Stromal cell of bone marrow (primary cell): ENCODE results near the gene WWC1.

Source experiments
- DNase-seq: peaks from one replicate; pipeline ENCODE4 v3.0.0-alpha.2; 2012; ENCODE audit warnings: low read depth

WWC1 gene

DNA sequence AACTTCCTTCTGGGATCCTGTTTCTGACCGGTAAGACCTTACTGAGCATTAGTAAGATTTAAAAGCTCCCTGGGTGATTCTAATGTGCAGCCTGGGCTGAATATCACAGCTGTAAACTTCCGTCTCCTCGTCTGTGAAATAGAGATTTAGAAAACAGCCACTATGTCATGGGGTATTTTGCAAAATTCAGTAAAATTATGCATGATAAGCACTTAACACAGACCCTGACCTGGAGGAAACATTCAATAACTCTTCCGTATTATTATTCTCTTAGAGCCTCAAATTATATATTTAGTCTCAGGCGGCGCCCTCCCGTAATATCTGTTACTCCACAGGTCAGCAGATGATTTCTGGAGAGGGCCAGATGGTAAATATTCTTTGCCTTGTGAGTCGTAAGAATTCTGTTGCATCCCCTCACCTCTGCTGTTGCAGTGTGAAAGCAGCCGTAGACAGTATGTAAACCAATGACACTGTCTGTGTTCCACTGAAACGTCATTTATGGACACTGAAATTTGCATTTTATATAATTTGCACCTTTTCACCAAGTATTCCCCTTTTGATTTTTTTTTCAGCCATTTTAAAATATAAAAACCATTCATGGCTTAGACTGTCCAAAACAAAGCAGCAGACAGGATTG lies 155.7 kb downstream of the WWC1 start:
- no peak for DNase-seq

DNA sequence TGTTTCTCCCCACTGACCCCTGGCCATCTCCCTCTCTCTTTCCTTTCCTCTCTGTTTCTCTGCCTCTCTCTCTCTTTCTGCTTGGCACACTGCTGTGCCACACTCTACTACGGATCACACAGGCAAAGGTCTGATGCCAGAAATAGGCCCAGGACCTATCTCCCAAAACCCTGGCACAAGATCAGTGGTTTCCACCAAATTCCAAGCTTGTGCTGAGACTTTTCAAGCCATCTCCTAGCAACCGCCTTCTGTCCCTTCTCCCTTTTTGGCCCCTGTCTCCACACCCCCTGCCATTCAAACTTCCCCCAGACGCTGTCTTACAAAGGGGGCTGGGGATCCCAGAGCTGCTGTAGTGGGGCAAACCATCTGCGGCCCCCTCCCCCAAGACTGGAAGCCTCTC lies 156.4 kb downstream of the WWC1 start:
- no peak for DNase-seq

DNA sequence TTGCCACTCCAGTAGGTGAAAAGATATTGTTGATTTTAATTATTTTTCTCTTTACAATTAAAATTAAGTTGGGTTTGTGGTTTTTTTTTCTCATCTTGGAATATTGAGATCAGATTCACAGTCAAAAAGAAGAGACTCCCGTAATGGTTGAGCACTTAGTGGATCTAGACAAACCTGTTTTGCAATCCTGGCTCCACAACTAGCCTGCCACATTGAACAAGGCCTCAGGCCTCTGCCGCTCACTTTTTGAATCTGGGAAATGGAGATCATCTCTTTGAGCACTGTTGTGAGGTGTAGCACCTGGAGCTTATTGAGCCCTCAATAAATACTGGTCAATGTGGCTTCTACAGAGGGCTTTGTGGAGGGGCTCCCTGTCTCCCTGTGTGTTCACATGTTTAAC lies 157.7 kb downstream of the WWC1 start:
- no peak for DNase-seq

DNA sequence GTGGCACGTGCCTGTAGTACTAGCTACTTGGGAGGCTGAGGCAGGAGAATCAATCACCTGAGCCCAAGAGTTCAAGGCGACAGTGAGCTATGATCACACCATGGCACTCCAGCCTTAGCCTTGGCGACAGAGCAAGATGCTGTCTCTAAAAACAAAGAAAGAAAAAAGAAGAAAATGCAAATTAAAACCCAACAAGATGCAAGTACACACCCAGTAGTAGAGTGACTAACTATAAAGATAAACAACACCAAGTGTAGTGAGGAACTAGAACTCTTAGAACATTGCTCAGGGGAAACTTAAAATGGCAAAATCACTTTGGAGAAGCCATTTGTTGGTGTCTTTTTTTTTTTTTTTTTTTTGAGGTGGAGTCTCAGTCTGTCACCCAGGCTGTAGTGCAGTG lies 160.1 kb downstream of the WWC1 start:
- DNase-seq, result no peak

DNA sequence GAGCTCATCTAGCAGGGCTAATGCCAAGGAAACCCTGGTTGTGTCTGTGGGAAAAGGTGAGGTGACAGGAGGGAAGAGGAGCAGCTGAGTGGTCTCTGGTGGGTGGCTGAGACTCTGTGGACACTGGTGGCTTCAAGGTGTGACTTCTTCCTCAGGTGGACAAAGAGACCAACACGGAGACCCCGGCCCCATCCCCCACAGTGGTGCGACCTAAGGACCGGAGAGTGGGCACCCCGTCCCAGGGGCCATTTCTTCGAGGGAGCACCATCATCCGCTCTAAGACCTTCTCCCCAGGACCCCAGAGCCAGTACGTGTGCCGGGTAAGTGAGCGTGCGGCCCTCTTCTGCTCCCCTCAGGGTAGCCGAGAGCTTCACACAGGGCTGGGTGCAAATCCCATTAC lies 163.8 kb downstream of the WWC1 start:
- no peak for DNase-seq

DNA sequence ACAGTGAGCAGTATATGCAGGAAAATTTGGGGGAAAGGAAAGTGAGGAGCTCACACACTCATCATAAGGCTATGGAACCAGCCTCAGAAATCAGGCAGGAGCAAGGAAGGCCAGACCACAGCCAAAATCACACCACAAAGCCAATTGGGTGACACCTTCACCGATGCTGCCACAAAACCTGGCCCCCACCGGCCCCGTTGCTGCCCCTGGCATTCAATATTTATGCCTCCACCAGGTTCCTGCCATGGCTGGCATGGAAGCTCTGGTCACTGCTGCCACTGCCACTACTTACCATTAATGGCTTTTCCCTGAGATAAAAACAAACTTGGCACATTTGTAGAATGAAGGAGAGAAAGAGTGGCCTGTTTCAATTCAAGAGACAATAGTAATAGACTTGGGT lies 166.1 kb downstream of the WWC1 start:
- no peak for DNase-seq

DNA sequence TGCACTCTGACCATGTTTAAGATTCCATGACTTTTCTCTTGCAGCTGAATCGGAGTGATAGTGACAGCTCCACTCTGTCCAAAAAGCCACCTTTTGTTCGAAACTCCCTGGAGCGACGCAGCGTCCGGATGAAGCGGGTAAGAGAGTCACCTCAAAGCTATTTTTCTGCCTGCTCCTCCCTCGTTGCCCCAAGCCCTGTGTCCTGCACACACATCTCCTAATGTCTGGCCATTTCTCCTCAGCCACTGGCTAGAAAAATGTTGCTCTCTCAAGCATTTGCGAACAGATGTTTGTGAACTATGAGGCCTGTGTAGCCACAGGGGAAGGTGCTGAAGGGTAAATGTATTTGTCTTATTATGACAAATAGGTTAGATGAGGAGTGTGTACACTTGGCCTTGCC lies 169.2 kb downstream of the WWC1 start:
- DNase-seq, result no peak

DNA sequence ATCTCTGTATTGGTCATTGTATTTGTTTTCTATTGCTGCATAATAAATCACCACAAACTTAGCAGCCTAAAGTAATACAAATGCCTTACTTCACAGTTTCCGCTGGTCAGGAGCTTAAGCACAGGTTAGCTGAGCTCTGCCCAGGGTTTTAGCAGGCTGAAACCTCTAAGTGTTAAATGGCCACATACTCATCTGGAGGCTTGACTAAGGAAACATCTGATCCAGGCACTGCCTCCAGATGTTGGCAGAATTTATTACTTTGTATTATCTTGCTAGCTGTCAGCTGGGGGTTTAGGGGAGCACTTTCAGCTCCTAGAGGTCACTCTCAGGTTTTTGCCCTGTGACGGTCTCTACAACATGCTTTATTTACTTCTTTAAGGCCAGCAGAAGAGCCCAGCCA lies 171.6 kb downstream of the WWC1 start:
- no peak for DNase-seq

DNA sequence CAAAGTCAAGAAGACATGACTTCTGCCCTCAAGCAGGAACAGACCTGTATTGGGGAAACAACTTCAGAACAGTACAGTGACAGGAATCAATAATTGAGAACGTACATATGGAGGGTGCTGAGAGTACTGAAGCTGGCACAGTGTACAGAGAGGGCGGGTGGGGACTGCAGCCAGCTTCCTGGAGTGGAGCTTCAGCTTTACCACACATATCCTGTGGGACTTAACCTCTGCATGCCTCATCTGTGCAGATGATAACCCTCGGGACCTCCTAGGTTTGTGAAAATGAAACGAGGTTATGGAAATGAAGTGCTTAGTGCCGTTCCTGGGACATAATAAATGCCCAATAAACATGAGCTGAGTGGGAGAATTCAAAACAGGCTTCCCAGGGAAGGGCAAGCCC lies 172.8 kb downstream of the WWC1 start:
- DNase-seq, result no peak

DNA sequence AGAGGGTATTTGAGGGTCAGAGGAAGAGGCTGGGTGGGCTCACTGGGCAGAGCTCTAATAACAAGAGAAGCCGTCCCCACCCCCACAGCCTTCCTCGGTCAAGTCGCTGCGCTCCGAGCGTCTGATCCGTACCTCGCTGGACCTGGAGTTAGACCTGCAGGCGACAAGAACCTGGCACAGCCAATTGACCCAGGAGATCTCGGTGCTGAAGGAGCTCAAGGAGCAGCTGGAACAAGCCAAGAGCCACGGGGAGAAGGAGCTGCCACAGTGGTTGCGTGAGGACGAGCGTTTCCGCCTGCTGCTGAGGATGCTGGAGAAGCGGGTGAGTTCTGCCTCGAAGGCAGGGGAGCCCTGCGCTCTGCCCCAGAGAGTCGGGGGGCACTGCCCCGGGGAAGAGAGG lies 173.2 kb downstream of the WWC1 start:
- DNase-seq, result no peak

DNA sequence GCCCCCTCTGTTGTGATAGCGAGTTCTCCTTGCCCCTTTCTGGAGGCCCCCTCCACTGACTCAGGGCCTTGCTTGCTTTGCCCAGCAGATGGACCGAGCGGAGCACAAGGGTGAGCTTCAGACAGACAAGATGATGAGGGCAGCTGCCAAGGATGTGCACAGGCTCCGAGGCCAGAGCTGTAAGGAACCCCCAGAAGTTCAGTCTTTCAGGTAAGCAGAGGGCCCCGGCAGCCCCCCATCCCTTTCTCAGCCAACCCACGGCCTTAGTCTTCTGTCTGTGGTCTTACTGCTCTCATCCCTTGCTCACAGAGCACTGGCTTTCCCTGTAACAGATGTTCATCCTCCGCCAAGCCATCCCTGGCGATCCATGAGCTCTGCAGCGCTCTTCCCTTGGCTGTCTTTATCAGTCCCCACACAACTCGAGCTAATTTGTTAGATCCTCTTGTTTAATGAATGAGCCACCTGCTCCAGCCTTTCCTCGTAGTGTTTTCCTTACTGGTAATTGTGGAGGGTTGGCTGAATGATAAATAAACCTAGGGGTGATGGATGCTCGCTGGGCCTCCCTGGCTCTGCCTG lies 176.4 kb downstream of the WWC1 start:
- no peak for DNase-seq

DNA sequence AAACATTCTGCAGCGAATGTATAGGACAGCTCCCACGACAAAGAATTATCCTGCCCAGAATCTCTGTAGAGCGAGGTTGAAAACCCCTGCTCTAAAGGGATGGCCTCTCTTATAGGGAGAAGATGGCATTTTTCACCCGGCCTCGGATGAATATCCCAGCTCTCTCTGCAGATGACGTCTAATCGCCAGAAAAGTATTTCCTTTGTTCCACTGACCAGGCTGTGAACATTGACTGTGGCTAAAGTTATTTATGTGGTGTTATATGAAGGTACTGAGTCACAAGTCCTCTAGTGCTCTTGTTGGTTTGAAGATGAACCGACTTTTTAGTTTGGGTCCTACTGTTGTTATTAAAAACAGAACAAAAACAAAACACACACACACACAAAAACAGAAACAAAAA lies 177.4 kb downstream of the WWC1 start:
- peak; percentile 51 for DNase-seq

DNA sequence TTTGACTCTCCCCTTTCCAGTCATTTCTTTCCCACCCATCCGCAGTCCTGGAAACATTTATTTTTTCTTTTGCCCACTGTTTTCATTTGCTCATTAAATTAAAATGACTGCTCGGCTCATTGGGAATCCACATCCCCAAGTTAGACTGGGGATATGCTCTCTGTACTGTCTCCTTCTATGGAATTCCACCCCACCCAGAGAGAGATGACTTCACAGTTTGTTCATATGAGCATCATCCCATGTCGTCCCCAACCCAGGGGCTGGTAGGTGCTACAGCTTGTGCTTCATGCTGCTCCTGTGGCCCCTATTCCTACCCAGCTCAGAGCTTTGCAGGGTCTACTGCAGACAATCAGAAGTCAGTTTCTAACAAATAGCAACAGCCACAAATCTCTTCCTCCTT lies 178.4 kb downstream of the WWC1 start:
- no peak for DNase-seq

DNA sequence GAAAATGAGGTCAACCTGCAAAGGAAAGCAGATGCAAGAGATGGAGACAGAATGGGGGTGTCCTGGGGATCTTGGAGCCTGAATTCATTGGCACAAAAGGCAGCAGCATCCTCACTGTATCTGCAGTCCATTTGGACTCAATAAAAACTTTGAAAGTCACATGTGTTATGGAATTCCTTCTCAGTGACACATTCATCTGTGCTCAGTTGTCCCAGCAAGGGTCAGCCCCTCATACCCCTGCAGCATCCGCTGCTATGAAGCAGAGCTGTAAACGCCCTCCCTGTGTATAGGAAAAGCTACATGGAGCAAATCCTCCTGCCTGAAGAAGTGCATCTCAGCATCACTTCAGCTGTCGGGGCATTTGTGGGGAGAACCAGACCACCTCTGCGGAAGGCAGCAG lies 180.3 kb downstream of the WWC1 start:
- no peak for DNase-seq

DNA sequence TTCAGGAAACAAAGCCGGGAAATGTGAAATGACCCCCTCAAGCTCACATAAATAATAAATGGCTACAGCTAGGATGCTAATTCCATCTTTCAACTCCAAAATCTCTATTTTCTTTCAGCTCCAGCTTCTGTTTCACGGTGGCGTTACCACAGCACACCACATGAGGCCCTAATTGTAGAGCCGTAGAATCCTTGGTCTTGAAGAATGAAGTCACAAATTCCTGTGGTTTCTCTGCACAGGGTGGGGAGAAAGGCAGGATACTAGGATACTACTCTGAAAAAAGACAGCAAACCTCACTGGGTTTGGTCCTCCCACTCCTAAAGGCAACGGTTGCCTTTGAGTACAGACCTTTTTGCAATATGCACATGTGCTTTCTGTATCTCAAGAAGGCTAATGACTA lies 180.9 kb downstream of the WWC1 start:
- DNase-seq, result peak; percentile 90

DNA sequence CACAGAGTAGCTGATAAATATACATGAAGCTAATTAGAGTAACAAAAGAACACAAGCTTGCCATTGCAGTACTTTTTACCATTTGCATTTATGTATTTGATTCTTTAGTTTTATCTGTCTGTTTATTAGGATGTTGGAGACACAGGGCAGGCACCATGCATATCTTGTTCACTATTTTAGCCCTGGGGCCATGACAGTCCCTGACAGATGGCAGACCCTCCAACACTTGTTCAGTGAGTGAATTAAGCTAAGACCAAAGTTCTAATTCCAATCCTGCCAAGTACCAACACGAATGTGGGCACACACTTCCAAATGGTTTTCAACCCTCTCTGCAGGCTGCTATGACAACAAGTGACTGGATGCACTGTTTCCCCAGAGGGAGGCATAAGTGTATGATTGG lies 182.9 kb downstream of the WWC1 start:
- no peak for DNase-seq

DNA sequence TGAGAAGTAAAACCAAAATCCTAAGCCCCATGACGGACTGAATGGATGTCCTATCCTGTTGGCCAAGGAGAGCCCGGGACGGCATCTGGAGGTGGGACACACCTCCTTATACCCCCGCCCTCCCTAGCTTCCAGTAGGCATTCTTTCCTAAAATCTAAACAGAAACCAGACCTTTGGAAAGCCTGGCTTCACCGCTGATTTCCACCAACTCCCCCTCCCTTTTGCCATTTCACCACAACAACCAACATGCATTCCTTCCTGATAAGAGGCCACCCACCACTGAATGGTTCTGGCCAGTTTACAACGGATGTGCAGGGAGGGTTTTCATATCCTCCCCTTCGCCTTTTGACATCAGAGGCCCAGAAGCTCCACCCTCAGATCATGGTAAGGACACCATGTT lies 185.6 kb downstream of the WWC1 start:
- peak; percentile 23 for DNase-seq

DNA sequence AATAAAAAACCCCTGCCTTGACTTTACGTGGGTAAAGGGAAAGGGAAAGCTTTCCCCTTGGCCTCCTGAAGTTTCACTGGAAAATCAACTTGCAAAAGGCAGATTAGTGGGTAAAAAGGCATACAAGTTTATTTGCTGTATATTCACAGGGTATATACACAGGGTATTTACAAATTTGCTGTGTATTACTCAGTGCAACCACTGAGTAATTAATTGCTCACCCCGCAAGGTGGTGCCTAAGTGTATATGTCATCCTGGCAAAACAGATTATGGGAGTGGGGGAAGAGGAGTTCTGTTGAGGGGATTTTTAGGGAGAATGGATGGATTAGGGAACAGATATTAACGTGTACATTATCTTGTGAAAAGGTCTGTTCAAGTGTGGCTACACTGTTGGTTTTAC lies 187.7 kb downstream of the WWC1 start:
- no peak for DNase-seq

DNA sequence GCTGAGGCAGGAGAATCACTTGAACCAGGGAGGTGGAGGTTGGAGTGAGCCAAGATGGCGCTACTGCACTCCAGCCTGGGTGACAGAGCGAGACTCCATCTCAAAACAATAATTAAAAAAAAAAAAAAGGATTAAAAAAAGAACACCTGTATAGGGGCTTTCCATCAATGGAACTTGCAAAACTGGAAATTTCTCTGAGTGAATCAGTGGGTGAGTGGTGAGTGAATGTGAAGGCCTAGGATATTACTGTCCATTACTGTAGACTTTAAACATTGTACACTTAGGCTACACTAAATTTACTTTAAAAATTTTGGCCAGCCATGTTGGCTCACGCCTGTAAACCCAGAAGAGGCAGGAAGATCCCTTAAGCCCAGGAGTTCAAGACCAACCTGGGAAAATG lies 189.2 kb downstream of the WWC1 start:
- no peak for DNase-seq

DNA sequence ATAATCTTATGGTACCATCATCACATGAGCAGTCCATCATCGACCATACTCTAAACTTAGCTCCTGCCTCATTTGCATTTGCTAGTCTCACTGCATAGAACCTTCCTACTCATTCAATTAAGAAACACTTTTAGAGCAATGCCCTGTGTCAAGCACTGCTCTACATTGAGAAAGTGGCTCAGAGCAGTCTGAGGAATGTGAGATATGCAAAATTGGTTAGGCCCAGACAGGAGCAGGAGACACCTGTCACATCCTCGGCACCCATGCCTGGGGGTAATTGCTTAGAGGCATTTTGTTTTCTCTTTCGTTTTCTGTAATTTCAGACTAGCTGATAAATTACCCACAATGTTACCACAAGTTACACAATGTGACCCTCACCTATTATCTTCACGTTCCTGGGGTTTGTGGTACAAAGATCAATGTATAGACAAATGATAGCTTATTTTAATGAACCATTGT lies 189.9 kb downstream of the WWC1 start:
- DNase-seq, result no peak

DNA sequence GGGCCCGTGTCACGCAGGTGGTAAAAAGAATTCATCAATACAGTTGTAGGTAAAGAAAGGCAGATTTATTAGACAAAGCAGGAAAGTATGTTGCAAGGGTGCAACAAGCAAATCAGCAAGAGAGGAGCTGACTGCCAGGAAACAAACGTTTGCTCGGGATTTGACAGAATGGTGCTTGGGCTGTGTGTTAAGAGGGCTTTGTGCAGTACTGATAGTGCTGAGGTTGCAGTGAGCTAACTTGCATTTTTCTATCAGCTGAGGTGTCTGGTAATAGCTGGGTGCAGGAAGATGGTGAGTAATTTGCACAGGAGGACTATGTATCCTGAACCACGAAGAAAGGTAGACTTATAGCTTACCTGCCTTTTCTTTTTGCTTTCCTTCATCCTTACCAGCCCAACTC lies 190.9 kb downstream of the WWC1 start:
- no peak for DNase-seq

DNA sequence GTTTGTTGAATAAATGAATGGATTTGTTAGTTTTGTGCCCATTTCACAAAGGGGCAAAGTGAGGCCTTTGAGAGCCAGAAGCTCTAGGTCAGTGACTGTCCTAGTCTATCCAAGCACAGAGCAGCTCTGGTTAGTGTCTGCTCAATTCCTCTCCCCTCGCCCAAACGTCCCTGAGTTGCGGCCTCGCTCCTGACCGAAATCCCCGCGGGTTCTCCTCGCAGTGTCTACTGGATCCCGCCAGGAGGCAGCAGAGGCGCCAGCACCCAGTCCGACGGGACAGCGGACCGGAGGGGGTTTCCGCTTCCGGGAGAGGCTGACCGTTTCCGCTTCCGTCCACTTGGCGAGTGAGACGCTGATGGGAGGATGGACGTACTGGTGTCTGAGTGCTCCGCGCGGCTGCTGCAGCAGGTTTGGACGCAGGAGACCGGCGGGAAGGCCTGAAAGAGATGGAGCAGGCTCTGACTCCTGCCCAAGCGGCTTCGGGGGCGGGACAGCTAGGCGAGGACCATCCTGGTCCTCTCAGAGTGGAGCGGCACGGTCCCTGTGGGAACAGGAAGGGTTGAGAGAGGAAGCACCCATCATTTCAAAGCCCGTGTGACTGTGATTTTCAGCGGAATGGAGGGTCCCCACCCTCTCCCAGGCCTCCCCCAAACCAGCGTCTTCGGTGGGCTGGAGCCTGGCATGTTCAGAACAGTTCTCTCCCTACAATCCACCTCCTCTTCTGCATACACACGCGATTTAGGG lies 194.9 kb downstream of the WWC1 start, which contains the start of gene RARS1:
Gene RARS1 (plus strand): TSS at position 336 of the 744 bp plus-strand sequence. CDS start 28 bp downstream, at position 364.
- peak; percentile 89 for DNase-seq

DNA sequence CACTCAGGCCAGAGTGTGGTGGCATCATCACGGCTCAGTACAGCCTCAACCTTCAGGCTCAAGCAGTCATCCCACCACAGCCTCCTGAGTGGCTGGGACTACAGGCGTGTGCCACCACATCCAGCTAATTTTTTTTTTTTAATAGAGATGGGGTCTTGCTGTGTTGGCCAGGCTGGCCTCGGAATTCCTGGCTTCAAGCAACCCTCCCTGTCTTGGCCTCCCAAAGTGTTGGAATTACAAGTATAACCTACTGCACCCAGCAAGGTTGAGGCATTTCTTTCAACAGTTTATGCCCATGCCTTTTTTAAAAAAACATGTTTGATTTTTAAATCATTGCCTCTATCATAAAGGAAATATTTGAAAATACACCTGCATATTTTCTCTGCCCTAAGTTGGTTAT lies 197.6 kb downstream of the WWC1 start:
- no peak for DNase-seq
